Hepatocyte (in vitro differentiated cells): ENCODE results near the gene CTH. TPM values are rescaled to one million over a fixed set of nuclear protein-coding genes. Genes with fewer than 3 reads are reported as not detected.

Source experiments
- DNase-seq: peaks from one replicate; pipeline ENCODE4 v3.0.0-alpha.2; 2016; ENCODE audit warnings: low spot score
- H2AFZ ChIP-seq: fragments of 200-600 bp; sonication (generic); 2 replicates; pipeline ENCODE4 v1.6.0; 2016; ENCODE audit warnings: antibody characterized with exemption, mild to moderate bottlenecking
- H3K27ac ChIP-seq: fragments of 200-600 bp; sonication (generic); 2 replicates; pipeline ENCODE4 v1.5.1; 2016; ENCODE audit warnings: mild to moderate bottlenecking
- H3K27me3 ChIP-seq: fragments of 200-600 bp; sonication (generic); 2 replicates; pipeline ENCODE4 v1.6.1; 2016
- H3K36me3 ChIP-seq: fragments of 200-600 bp; sonication (generic); replicated peaks from 2 replicates; pipeline ENCODE4 v1.5.1; 2016; ENCODE audit warnings: low read depth; ENCODE audit not compliant: insufficient read depth
- H3K4me1 ChIP-seq: fragments of 200-600 bp; sonication (generic); 2 replicates; pipeline ENCODE4 v1.5.1; 2016; ENCODE audit warnings: mild to moderate bottlenecking, moderate library complexity; ENCODE audit not compliant: insufficient read depth
- H3K4me2 ChIP-seq: fragments of 200-600 bp; sonication (generic); 2 replicates; pipeline ENCODE4 v1.6.0; 2016
- H3K4me3 ChIP-seq: fragments of 200-600 bp; sonication (generic); 2 replicates; pipeline ENCODE4 v1.5.1; 2016; ENCODE audit warnings: mild to moderate bottlenecking
- H3K79me2 ChIP-seq: fragments of 200-600 bp; sonication (generic); 2 replicates; pipeline ENCODE4 v1.6.0; 2017; ENCODE audit warnings: mild to moderate bottlenecking
- H3K9me2 ChIP-seq: fragments of 200-600 bp; sonication (generic); replicated peaks from 2 replicates; pipeline ENCODE4 v1.6.0; 2017; ENCODE audit warnings: mild to moderate bottlenecking; ENCODE audit not compliant: insufficient read depth
- H3K9me3 ChIP-seq: fragments of 200-600 bp; sonication (generic); 2 replicates; pipeline ENCODE4 v1.5.1; 2016; ENCODE audit warnings: low read depth, mild to moderate bottlenecking
- H4K20me1 ChIP-seq: fragments of 200-600 bp; sonication (generic); 2 replicates; pipeline ENCODE4 v1.6.0; 2016; ENCODE audit warnings: mild to moderate bottlenecking; ENCODE audit not compliant: insufficient read depth, poor library complexity, severe bottlenecking
- EZH2 ChIP-seq: fragments of 200-600 bp; sonication (generic); IDR thresholded peaks from 2 replicates; pipeline ENCODE4 v1.6.1; 2016; ENCODE audit warnings: antibody characterized with exemption, mild to moderate bottlenecking, borderline replicate concordance
- EZH2phosphoT487 ChIP-seq: fragments of 200-600 bp; sonication (generic); IDR thresholded peaks from one replicate; pipeline ENCODE4 v1.6.1; 2018; ENCODE audit warnings: antibody characterized with exemption, mild to moderate bottlenecking, low read depth, moderate library complexity; ENCODE audit not compliant: unreplicated experiment, severe bottlenecking
- WGBS: methylation state at CpG from one replicate; pipeline ENCODE4 v1.1.6; 2016; ENCODE audit warnings: low lambda C conversion rate; ENCODE audit errors: missing lambda C conversion rate; 5-methylcytosine and 5-hydroxymethylcytosine counted together
- polyA plus RNA-seq: library from polyadenylated mRNA; unstranded; fragments of >200 nt; fragmentation: Nextera tagmentation; extraction: Ambion mirVana; gene quantifications from 2 replicates; pipeline ENCODE4 v1.2.1, GENCODE V29; 2016
- total RNA-seq: library from RNA; depleted of rRNA; stranded (reverse); fragments of >200 nt; gene quantifications from 2 replicates; pipeline ENCODE4 v1.2.3, GENCODE V29; 2014
- TF ChIP-seq, protein P1 (sequence below): fragments of 200-600 bp; sonication (generic); IDR thresholded peaks from 2 replicates; pipeline ENCODE4 v1.5.1; 2016; ENCODE audit warnings: antibody characterized with exemption, mild to moderate bottlenecking; ENCODE audit not compliant: poor library complexity

Gene CTH
- total and polyA plus RNA-seq, 2 experiments from 2014 or later, result 11.7 to 22.6 TPM

DNA sequence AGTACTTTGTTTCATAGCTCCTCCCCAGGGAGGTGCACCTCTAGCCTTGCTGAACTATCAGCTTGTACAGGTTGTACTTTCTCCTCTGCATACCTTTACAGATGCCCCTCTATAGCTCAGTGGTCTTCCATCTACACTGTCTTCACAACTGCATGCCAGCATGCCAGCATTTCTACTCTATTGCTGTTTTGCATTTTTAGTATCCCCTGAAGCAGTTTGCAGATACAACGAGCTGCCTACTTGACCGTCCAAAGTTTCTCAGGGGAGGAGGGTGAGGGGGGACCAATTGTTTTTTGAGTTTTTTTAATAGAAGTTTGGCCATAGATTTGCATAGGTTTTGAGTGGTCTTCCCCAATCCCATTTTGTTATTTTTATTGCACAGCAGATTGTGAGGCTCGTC, 27.6 kb upstream of the CTH start:
- Histone ChIP-seq H2AFZ (no peak overlapping the region), H3K4me3 (no peak overlapping the region), H3K4me2 (no peak overlapping the region), H3K36me3 (no peaks in the 10 kb centered on the region), H3K27me3 (no peaks in the 10 kb centered on the region), H3K79me2 (no peaks in the 10 kb centered on the region), H3K4me1 (no peaks in the 10 kb centered on the region), H3K27ac (no peak overlapping the region), H3K9me2 (no peaks in the 10 kb centered on the region), H4K20me1 (no peaks in the 10 kb centered on the region), H3K9me3 (no peaks in the 10 kb centered on the region)
- 63% methylated on average over 3 of the region's 3 CpGs for WGBS
- TF ChIP-seq EZH2phosphoT487 (no peak), EZH2 (no peak)
- TF ChIP-seq, protein P1, sequence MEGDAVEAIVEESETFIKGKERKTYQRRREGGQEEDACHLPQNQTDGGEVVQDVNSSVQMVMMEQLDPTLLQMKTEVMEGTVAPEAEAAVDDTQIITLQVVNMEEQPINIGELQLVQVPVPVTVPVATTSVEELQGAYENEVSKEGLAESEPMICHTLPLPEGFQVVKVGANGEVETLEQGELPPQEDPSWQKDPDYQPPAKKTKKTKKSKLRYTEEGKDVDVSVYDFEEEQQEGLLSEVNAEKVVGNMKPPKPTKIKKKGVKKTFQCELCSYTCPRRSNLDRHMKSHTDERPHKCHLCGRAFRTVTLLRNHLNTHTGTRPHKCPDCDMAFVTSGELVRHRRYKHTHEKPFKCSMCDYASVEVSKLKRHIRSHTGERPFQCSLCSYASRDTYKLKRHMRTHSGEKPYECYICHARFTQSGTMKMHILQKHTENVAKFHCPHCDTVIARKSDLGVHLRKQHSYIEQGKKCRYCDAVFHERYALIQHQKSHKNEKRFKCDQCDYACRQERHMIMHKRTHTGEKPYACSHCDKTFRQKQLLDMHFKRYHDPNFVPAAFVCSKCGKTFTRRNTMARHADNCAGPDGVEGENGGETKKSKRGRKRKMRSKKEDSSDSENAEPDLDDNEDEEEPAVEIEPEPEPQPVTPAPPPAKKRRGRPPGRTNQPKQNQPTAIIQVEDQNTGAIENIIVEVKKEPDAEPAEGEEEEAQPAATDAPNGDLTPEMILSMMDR, result no peak
- DNase-seq, result no peak

DNA sequence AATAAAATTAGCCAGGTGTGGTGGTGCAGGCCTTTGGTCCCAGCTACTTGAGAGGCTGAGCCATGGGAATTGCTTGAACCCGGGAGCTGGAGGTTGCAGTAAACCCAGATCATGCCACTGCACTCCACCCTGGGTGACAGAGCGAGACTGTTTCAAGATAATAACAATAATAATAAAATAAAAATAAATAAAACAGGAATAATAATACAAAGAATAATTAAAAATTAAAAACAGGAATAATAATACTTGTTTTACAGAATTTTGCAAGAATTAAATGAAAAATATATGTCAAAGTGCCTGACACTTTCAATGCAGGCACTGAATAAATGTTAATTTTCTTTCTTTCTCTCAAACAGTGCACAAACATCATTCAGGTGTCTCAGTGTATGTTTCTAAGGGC, 26.5 kb upstream of the CTH start:
- Histone ChIP-seq H3K27ac (no peak overlapping the region), H3K4me1 (no peaks in the 10 kb centered on the region), H3K9me2 (no peaks in the 10 kb centered on the region), H2AFZ (no peak overlapping the region), H4K20me1 (no peaks in the 10 kb centered on the region), H3K27me3 (no peaks in the 10 kb centered on the region), H3K4me2 (no peak overlapping the region), H3K36me3 (no peaks in the 10 kb centered on the region), H3K4me3 (no peak overlapping the region), H3K79me2 (no peaks in the 10 kb centered on the region), H3K9me3 (no peaks in the 10 kb centered on the region)
- WGBS, result 97% methylated on average over 2 of the region's 2 CpGs
- DNase-seq, result no peak
- TF ChIP-seq, protein P1, result no peak
- TF ChIP-seq EZH2 (no peak), EZH2phosphoT487 (no peak)

DNA sequence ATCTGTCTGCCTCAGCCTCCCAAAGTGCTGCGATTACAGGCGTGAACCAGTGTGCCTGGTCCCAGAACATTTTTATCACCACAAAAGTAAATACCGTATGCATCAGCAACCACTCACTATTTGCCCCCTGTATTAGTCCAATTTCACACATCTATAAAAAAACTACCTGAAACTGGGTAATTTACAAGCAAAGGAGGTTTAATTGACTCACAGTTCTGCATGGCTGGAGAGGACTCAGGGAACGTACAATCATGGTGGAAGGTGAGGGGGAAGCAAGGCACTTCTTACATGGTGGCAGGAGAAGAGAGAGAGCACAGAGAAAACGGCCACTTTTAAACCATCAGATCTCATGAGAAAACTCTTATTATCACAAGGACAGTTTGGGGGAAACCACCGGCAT, 25.6 kb upstream of the CTH start:
- Histone ChIP-seq H3K9me2 (no peaks in the 10 kb centered on the region), H4K20me1 (no peaks in the 10 kb centered on the region), H3K27ac (no peak overlapping the region), H3K4me2 (no peak overlapping the region), H3K4me1 (no peaks in the 10 kb centered on the region), H3K9me3 (no peaks in the 10 kb centered on the region), H3K27me3 (no peaks in the 10 kb centered on the region), H2AFZ (no peak overlapping the region), H3K79me2 (no peaks in the 10 kb centered on the region), H3K36me3 (no peaks in the 10 kb centered on the region), H3K4me3 (no peak overlapping the region)
- WGBS, result 91% methylated on average over 6 of the region's 6 CpGs
- TF ChIP-seq EZH2 (no peak), EZH2phosphoT487 (no peak)
- TF ChIP-seq, protein P1, result no peak
- DNase-seq, result no peak

DNA sequence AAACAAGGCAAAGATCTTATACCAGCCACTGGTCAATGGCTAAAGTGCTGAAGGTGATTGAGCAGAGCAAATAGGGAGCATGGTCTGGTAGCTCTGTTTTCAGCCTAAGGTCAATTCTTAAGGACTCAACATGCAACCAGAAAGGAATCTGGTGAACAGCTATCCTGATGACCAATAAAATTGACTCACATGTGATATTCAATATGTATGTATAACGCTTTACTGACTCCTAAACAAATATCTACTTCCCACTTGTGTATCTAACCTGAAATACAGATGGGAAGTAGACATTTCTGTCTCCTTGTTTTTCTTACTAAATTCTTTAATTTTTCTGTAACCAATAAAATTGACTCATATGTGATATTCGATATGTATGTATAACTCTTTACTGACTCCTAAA, 24.9 kb upstream of the CTH start:
- Histone ChIP-seq H3K36me3 (no peaks in the 10 kb centered on the region), H3K9me2 (no peaks in the 10 kb centered on the region), H3K4me2 (no peak overlapping the region), H4K20me1 (no peaks in the 10 kb centered on the region), H2AFZ (no peak overlapping the region), H3K4me1 (no peaks in the 10 kb centered on the region), H3K9me3 (no peaks in the 10 kb centered on the region), H3K4me3 (no peak overlapping the region), H3K79me2 (no peaks in the 10 kb centered on the region), H3K27me3 (no peaks in the 10 kb centered on the region), H3K27ac (no peak overlapping the region)
- no peak for DNase-seq
- TF ChIP-seq, protein P1, result no peak
- 90% methylated on average over 2 of the region's 2 CpGs for WGBS
